ENCODE data around the gene UBL3. TPM values are rescaled to one million over a fixed set of nuclear protein-coding genes. Genes with fewer than 3 reads are reported as not detected.

UBL3 gene
- total RNA-seq, 1 experiment from 2014 or later = 13.8 TPM

DNA sequence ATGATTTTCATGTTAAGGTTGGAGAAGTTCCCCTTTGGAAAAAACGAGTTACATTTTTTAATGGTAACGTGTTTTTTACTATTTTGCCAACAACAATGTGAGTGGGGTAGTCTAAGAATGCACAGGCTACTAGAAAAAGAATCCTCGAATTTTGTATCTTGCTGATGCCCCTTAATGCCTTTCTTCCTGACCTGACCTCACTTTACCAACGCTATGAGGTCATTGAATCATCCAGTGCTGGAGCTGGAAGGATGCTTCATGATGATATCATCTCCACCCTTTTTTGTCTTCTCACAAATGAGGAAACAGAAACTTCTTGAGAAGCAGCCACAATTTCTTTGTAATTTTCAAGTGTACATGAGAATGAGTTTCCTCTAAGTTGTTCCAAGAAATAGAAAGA is 8.2 kb upstream of the UBL3 start:
- BruUV-seq (replicated peaks) = no TSS peak
- Mint-ChIP-seq H3K4me3 (ENCODE audit: low read depth, unreplicated experiment) (no peak overlapping the region), H3K9me3 (ENCODE audit: low read depth, unreplicated experiment) (no peaks in the 10 kb centered on the region), H3K4me1 (ENCODE audit: low read depth, unreplicated experiment) (no peaks in the 10 kb centered on the region), H3K27ac (ENCODE audit: unreplicated experiment) (no peak overlapping the region), H3K27me3 (ENCODE audit: unreplicated experiment) (peaks cover 13% of the 10 kb centered on the region), H3K36me3 (ENCODE audit: insufficient read depth, unreplicated experiment) (no peaks in the 10 kb centered on the region)
- intact Hi-C loops (cut with micrococcal nuclease; ENCODE audit: unreplicated experiment) = no loop called here
- TF ChIP-seq, protein P1, sequence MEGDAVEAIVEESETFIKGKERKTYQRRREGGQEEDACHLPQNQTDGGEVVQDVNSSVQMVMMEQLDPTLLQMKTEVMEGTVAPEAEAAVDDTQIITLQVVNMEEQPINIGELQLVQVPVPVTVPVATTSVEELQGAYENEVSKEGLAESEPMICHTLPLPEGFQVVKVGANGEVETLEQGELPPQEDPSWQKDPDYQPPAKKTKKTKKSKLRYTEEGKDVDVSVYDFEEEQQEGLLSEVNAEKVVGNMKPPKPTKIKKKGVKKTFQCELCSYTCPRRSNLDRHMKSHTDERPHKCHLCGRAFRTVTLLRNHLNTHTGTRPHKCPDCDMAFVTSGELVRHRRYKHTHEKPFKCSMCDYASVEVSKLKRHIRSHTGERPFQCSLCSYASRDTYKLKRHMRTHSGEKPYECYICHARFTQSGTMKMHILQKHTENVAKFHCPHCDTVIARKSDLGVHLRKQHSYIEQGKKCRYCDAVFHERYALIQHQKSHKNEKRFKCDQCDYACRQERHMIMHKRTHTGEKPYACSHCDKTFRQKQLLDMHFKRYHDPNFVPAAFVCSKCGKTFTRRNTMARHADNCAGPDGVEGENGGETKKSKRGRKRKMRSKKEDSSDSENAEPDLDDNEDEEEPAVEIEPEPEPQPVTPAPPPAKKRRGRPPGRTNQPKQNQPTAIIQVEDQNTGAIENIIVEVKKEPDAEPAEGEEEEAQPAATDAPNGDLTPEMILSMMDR (IDR thresholded peaks at IDR 0.05; ENCODE audit: unreplicated experiment) = no peak
- no peak for DNase-seq
- CTCF ChIA-PET = no interaction called here

DNA sequence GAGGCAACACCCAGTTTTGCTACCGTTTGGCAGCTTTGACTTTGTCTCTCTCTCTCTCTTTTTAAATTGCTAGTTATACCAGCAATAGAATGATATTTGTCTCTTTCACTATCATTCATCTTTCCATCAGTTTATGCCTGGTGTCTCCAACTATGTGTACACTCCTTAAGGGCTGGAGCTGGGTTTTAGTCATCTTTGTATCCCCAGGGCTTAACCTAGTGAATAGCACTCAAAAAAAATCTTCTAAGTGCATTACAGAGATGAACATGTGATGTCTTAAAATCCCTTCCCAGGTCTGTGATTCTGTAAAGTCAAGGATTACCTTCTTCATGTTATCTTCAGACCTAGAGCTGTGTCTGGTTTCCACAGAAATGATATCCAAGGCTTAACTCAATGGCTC is 7.8 kb upstream of the UBL3 start:
- intact Hi-C loops (cut with micrococcal nuclease; ENCODE audit: unreplicated experiment) = no loop called here
- CTCF ChIA-PET = no interaction called here
- Mint-ChIP-seq H3K4me3 (ENCODE audit: low read depth, unreplicated experiment) (no peak overlapping the region), H3K27me3 (ENCODE audit: unreplicated experiment) (peaks cover 13% of the 10 kb centered on the region), H3K4me1 (ENCODE audit: low read depth, unreplicated experiment) (no peaks in the 10 kb centered on the region), H3K27ac (ENCODE audit: unreplicated experiment) (no peak overlapping the region), H3K36me3 (ENCODE audit: insufficient read depth, unreplicated experiment) (no peaks in the 10 kb centered on the region), H3K9me3 (ENCODE audit: low read depth, unreplicated experiment) (no peaks in the 10 kb centered on the region)
- no TSS peak for BruUV-seq (replicated peaks)
- DNase-seq = no peak
- TF ChIP-seq, protein P1 (IDR thresholded peaks at IDR 0.05; ENCODE audit: unreplicated experiment) = no peak

DNA sequence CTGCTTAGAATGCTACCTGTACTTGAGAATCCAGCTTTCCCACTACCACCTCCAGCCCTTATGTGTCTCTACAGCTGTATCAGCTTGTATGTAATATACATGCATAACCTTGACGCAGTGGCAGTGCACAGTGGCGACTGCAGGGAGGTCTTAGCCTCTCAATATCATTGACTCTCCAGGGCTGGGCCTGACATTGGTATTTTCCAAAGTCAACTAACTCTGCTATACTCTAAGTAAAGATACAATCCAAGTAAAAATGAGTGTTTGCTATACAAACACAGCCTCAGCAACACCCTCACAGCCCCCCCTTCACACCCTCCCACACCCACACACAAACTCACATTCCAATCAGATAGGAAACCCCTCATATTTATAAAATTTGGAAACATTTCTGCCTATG is 6.7 kb upstream of the UBL3 start:
- no peaks in the 10 kb centered on the region for H3K36me3 Mint-ChIP-seq (ENCODE audit: insufficient read depth, unreplicated experiment)
- TF ChIP-seq, protein P1 (IDR thresholded peaks at IDR 0.05; ENCODE audit: unreplicated experiment) = no peak
- H3K9me3 Mint-ChIP-seq (ENCODE audit: low read depth, unreplicated experiment) = no peaks in the 10 kb centered on the region
- intact Hi-C loops (cut with micrococcal nuclease; ENCODE audit: unreplicated experiment) = no loop called here
- no peak overlapping the region for H3K27ac Mint-ChIP-seq (ENCODE audit: unreplicated experiment)
- DNase-seq = no peak
- H3K4me3 Mint-ChIP-seq (ENCODE audit: low read depth, unreplicated experiment) = no peak overlapping the region
- CTCF ChIA-PET = no interaction called here
- H3K27me3 Mint-ChIP-seq (ENCODE audit: unreplicated experiment) = peaks cover 2% of the 10 kb centered on the region
- BruUV-seq (replicated peaks) = no TSS peak
- no peaks in the 10 kb centered on the region for H3K4me1 Mint-ChIP-seq (ENCODE audit: low read depth, unreplicated experiment)

DNA sequence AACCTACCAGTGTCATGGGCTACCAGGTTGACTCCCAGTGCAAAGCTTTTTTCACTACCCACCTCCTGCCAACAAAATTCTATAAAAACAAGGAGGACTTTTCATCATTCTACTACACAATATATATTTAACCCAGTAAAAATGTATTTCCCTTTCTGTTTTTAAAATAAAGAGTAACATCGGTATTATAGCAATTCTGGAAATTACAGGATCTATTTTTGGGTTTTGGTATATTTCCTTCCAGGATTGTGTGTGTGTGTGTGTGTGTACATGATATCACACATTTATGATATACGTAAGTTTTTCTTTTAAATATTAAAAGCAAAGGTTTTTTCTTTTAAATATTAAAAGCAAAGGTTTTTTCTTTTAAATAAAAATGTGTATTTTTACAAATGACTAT is 6.0 kb upstream of the UBL3 start:
- no peak for DNase-seq
- Mint-ChIP-seq H3K4me3 (ENCODE audit: low read depth, unreplicated experiment) (no peak overlapping the region), H3K27ac (ENCODE audit: unreplicated experiment) (no peak overlapping the region), H3K4me1 (ENCODE audit: low read depth, unreplicated experiment) (no peaks in the 10 kb centered on the region), H3K36me3 (ENCODE audit: insufficient read depth, unreplicated experiment) (no peaks in the 10 kb centered on the region), H3K27me3 (ENCODE audit: unreplicated experiment) (no peaks in the 10 kb centered on the region), H3K9me3 (ENCODE audit: low read depth, unreplicated experiment) (no peaks in the 10 kb centered on the region)
- intact Hi-C loops (cut with micrococcal nuclease; ENCODE audit: unreplicated experiment) = no loop called here
- CTCF ChIA-PET = no interaction called here
- TF ChIP-seq, protein P1 (IDR thresholded peaks at IDR 0.05; ENCODE audit: unreplicated experiment) = no peak
- BruUV-seq (replicated peaks) = no TSS peak

DNA sequence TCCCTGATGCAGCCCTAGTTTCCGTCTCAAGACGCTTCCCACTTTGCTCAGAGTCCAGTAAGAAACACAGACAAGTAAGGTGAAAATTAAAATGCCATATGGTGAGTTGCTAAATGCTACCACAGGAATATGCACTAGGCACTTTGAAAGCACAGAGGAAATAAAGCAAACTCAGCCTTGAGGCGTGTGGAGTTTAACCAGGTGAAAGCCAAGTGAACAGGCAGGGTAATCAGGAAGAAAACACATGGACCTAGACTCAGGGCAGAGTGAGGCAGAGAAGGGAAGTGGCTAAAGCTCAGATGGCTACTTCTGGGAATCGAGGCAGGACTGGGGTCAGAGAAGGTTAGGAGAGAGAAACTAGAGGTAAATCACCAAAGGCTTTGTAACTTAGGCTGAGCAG is 5.4 kb upstream of the UBL3 start:
- intact Hi-C loops (cut with micrococcal nuclease; ENCODE audit: unreplicated experiment) = no loop called here
- Mint-ChIP-seq H3K4me1 (ENCODE audit: low read depth, unreplicated experiment) (no peaks in the 10 kb centered on the region), H3K27me3 (ENCODE audit: unreplicated experiment) (no peaks in the 10 kb centered on the region), H3K4me3 (ENCODE audit: low read depth, unreplicated experiment) (no peak overlapping the region), H3K36me3 (ENCODE audit: insufficient read depth, unreplicated experiment) (peaks cover 1% of the 10 kb centered on the region), H3K9me3 (ENCODE audit: low read depth, unreplicated experiment) (no peaks in the 10 kb centered on the region), H3K27ac (ENCODE audit: unreplicated experiment) (no peak overlapping the region)
- TF ChIP-seq, protein P1 (IDR thresholded peaks at IDR 0.05; ENCODE audit: unreplicated experiment) = no peak
- CTCF ChIA-PET = no interaction called here
- no peak for DNase-seq
- no TSS peak for BruUV-seq (replicated peaks)
